ENCODE results near the gene LDB2. TPM values are rescaled to one million over a fixed set of nuclear protein-coding genes. Genes with fewer than 3 reads are reported as not detected.
"Not testable (repeated sequence)": the region's sequence is repeated elsewhere in the genome, so short reads cannot be mapped to it uniquely, and the experiment has no call there.

The LDB2 gene
- total RNA-seq, 4 donors from 2014 or later = 7.0 to 26.4 (median 18.1) TPM

GRCh38 chr4:16636912-16637630 is 261.4 kb downstream of the LDB2 start:
- TF ChIP-seq POLR2A (IDR thresholded peaks at IDR 0.05) = no peak
- TF ChIP-seq, protein P1, sequence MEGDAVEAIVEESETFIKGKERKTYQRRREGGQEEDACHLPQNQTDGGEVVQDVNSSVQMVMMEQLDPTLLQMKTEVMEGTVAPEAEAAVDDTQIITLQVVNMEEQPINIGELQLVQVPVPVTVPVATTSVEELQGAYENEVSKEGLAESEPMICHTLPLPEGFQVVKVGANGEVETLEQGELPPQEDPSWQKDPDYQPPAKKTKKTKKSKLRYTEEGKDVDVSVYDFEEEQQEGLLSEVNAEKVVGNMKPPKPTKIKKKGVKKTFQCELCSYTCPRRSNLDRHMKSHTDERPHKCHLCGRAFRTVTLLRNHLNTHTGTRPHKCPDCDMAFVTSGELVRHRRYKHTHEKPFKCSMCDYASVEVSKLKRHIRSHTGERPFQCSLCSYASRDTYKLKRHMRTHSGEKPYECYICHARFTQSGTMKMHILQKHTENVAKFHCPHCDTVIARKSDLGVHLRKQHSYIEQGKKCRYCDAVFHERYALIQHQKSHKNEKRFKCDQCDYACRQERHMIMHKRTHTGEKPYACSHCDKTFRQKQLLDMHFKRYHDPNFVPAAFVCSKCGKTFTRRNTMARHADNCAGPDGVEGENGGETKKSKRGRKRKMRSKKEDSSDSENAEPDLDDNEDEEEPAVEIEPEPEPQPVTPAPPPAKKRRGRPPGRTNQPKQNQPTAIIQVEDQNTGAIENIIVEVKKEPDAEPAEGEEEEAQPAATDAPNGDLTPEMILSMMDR (IDR thresholded peaks at IDR 0.05 in 4 of 5, conservative IDR thresholded peaks at IDR 0.05 in 1 of 5) = no peak
- H3K4me1 ChIP-seq = peaks cover 0 to 3% of the 10 kb centered on the region in 2 donors
- no peak overlapping the region for H3K27ac ChIP-seq
- no peak overlapping the region for H3K4me3 ChIP-seq
- H3K36me3 ChIP-seq = no peaks in the 10 kb centered on the region
- ATAC-seq (no peak), DNase-seq (no peak)
- in situ Hi-C loops (cut with MboI; ENCODE audit: low sequenced_read_pairs in 4 of 4) = no loop called here
- H3K27me3 ChIP-seq = no peaks in the 10 kb centered on the region
- H3K9me3 ChIP-seq = no peaks in the 10 kb centered on the region
- intact Hi-C loops (cut with DNase I; ENCODE audit: low total_unique reads) = no loop called here

GRCh38 chr4:16636304-16636703 is 262.1 kb downstream of the LDB2 start:
- in situ Hi-C loops (cut with MboI; ENCODE audit: low sequenced_read_pairs in 4 of 4) (no loop called here), intact Hi-C loops (cut with DNase I; ENCODE audit: low total_unique reads) (no loop called here)
- Histone ChIP-seq H3K9me3 (no peaks in the 10 kb centered on the region), H3K36me3 (no peaks in the 10 kb centered on the region), H3K27ac (no peak overlapping the region), H3K4me3 (no peak overlapping the region), H3K4me1 (no peaks in the 10 kb centered on the region), H3K27me3 (no peaks in the 10 kb centered on the region)
- TF ChIP-seq, protein P1 (IDR thresholded peaks at IDR 0.05 in 4 of 5, conservative IDR thresholded peaks at IDR 0.05 in 1 of 5) = no peak
- no peak for TF ChIP-seq POLR2A (IDR thresholded peaks at IDR 0.05)
- ATAC-seq (no peak), DNase-seq (no peak)

DNA sequence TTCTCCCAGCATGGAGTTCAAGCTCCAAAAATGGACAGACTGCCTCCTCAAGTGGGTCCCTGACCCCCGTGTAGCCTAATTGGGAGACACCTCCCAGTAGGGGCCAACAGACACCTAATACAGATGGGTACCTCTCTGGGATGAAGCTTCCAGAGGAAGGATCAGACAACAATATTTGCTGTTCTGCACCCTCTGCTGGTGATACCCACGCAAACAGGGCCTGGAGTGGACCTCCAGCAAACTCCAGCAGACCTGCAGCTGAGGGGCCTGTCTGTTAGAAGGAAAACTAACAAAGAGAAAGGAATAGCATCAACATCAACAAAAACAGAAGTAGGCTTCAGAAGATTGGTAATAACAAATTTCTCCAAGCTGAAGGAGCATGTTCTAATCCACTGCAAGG is 269.2 kb downstream of the LDB2 start:
- not testable (repeated sequence) for H3K36me3 ChIP-seq

GRCh38 chr4:16628835-16629234 is 269.6 kb downstream of the LDB2 start:
- H3K27me3 ChIP-seq; H3K4me3 ChIP-seq; H3K36me3 ChIP-seq; in situ Hi-C loops (cut with MboI; ENCODE audit: low sequenced_read_pairs in 4 of 4); H3K9me3 ChIP-seq; DNase-seq; intact Hi-C loops (cut with DNase I; ENCODE audit: low total_unique reads); H3K27ac ChIP-seq; ATAC-seq; H3K4me1 ChIP-seq: not testable (repeated sequence)

More for the DNA sequence above, 269.2 kb downstream of the LDB2 start:
- H3K9me3 ChIP-seq; H3K4me1 ChIP-seq; H3K4me3 ChIP-seq; ATAC-seq; H3K27me3 ChIP-seq; H3K27ac ChIP-seq; DNase-seq; in situ Hi-C loops (cut with MboI; ENCODE audit: low sequenced_read_pairs in 4 of 4); intact Hi-C loops (cut with DNase I; ENCODE audit: low total_unique reads): not testable (repeated sequence)

- H3K27me3 ChIP-seq = no peaks in the 10 kb centered on the region
- in situ Hi-C loops (cut with MboI; ENCODE audit: low sequenced_read_pairs in 4 of 4) = no loop called here
- intact Hi-C loops (cut with DNase I; ENCODE audit: low total_unique reads) = no loop called here
Measured at GRCh38 chr4:16627999-16628398, 270.4 kb downstream of the LDB2 start.

More at GRCh38 chr4:16627999-16628398, 270.4 kb downstream of the LDB2 start:
- TF ChIP-seq POLR2A (IDR thresholded peaks at IDR 0.05) = no peak
- TF ChIP-seq, protein P1 (IDR thresholded peaks at IDR 0.05 in 4 of 5, conservative IDR thresholded peaks at IDR 0.05 in 1 of 5) = no peak
- DNase-seq (no peak), ATAC-seq (no peak)
- Histone ChIP-seq H3K9me3 (no peaks in the 10 kb centered on the region), H3K4me1 (no peaks in the 10 kb centered on the region), H3K36me3 (no peaks in the 10 kb centered on the region), H3K27ac (no peak overlapping the region), H3K4me3 (no peak overlapping the region)
